Effector memory CD4-positive, alpha-beta T cell (primary cell): Measurements from ENCODE around the gene RAB40C.

ENCODE experiments used
- DNase-seq, 3 donors: peaks; one replicate each; pipeline ENCODE4 v3.0.0-alpha.2; 2020
- H3K27ac ChIP-seq: 2 replicates; pipeline ENCODE4 v1.7.0; 2013; ENCODE audit warnings: mild to moderate bottlenecking, low read length, moderate library complexity; ENCODE audit not compliant: insufficient read depth, poor library complexity, severe bottlenecking
- H3K27me3 ChIP-seq: replicated peaks from 2 replicates; pipeline ENCODE4 v1.7.0; 2013; ENCODE audit warnings: mild to moderate bottlenecking, low read length; ENCODE audit not compliant: insufficient read depth, control insufficient read depth, poor library complexity, severe bottlenecking
- H3K36me3 ChIP-seq: 2 replicates; pipeline ENCODE4 v1.7.0; 2013; ENCODE audit warnings: mild to moderate bottlenecking, low read length, moderate library complexity; ENCODE audit not compliant: control insufficient read depth, insufficient read depth
- H3K4me1 ChIP-seq: 2 replicates; pipeline ENCODE4 v1.7.0; 2013; ENCODE audit warnings: low read length, mild to moderate bottlenecking; ENCODE audit not compliant: control insufficient read depth, insufficient read depth, poor library complexity, severe bottlenecking
- H3K4me3 ChIP-seq: 2 replicates; pipeline ENCODE4 v1.7.0; 2013; ENCODE audit warnings: low read length, low read depth, mild to moderate bottlenecking; ENCODE audit not compliant: insufficient read depth, poor library complexity, severe bottlenecking
- H3K9me3 ChIP-seq: 2 replicates; pipeline ENCODE4 v1.7.0; 2013; ENCODE audit warnings: mild to moderate bottlenecking, low read length, moderate library complexity; ENCODE audit not compliant: control insufficient read depth

Gene RAB40C

DNA sequence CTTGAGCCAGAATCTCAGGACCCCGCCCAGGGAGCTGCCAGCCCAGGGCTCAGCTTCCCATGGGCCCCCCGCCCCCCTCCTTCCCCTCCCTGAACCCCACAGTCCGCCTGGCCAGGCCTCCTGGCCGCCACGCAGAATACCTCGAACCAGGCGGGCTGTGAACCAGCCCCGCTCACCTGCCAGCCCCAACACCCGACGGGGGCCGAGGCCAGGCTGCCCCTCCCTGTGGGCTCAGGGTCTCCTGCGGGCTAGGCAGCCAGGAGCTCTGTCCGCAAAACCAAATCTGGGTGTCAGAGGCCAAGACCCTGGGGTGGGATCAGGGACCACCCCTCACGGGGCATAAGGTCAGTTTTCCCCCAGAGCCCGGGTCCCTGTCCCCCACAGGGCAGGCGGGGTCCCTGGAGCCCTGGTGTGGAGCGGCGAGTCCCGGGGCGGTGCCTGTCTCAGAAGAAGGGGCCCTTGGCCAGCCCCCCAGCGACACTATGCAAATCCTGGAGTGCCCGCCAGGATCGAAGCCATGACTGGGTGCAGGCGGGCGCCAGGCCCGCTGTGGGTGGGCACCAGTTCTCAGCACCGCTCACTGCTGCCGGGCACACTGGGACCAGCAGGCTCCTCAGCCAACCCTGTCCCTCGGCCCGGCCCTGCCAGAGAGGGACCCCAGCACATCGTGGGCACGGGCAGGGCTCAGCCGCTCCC, 36.1 kb upstream of the RAB40C start:
- no peaks in the 10 kb centered on the region for H3K9me3 ChIP-seq
- no peak for DNase-seq
- peaks cover 17% of the 10 kb centered on the region for H3K36me3 ChIP-seq
- peaks cover 3% of the 10 kb centered on the region for H3K27me3 ChIP-seq
- H3K27ac ChIP-seq, result no peak overlapping the region
- H3K4me3 ChIP-seq, result no peak overlapping the region
- H3K4me1 ChIP-seq, result no peaks in the 10 kb centered on the region

GRCh38 chr16:554297-554621, 35.6 kb upstream of the RAB40C start:
- Histone ChIP-seq H3K4me1 (no peaks in the 10 kb centered on the region), H3K36me3 (peaks cover 17% of the 10 kb centered on the region), H3K27ac (no peak overlapping the region), H3K9me3 (no peaks in the 10 kb centered on the region), H3K27me3 (peaks cover 8% of the 10 kb centered on the region), H3K4me3 (no peak overlapping the region)
- DNase-seq, result no peak

- no peaks in the 10 kb centered on the region for H3K4me1 ChIP-seq
- H3K27me3 ChIP-seq, result peaks cover 13% of the 10 kb centered on the region
- H3K4me3 ChIP-seq, result no peak overlapping the region
- no peak for DNase-seq
- peaks cover 17% of the 10 kb centered on the region for H3K36me3 ChIP-seq
- no peaks in the 10 kb centered on the region for H3K9me3 ChIP-seq
- no peak overlapping the region for H3K27ac ChIP-seq
Observed at GRCh38 chr16:554640-555365, 35.1 kb upstream of the RAB40C start.

GRCh38 chr16:555528-556473, 34.1 kb upstream of the RAB40C start:
- no peak overlapping the region for H3K27ac ChIP-seq
- peaks cover 16% of the 10 kb centered on the region for H3K27me3 ChIP-seq
- H3K4me3 ChIP-seq, result no peak overlapping the region
- no peak for DNase-seq
- H3K36me3 ChIP-seq, result peaks cover 17% of the 10 kb centered on the region
- no peaks in the 10 kb centered on the region for H3K9me3 ChIP-seq
- no peaks in the 10 kb centered on the region for H3K4me1 ChIP-seq

DNA sequence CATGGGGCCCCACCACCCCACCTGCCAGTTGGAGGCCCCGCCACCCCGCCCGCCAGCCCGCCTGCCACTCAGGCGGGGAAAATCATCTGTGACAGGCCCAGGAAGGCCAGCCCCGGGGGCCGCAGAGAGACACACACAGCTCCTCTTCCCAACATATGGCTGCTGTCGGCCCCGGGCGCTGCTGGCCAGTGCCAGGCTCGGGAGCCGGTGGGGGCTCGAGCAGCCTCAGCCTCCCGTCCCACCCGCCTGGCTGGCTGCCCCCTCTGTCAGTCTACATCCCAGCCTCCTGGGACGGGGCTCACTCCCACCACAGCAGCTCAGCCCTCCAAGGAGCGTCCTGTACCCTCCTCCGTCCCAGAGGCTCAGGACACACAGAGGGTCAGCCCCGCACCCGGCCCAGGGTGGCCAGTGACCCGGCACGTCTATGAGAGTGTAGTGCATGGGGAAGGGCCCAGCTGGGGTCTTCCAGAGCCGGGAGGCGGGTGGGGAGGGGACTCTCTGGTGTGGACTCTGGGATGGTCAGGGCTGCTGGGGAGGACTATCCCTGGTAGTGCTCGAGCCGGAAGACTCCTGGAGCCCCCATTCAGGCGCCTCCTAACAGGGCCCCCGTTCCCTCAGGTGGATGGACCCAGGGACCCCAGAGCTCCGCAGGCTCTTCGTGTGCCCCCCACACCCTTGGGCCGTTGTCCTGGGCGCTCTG, 33.2 kb upstream of the RAB40C start:
- H3K9me3 ChIP-seq, result no peaks in the 10 kb centered on the region
- no peak for DNase-seq
- no peak overlapping the region for H3K4me3 ChIP-seq
- no peaks in the 10 kb centered on the region for H3K4me1 ChIP-seq
- peaks cover 14% of the 10 kb centered on the region for H3K36me3 ChIP-seq
- peaks cover 22% of the 10 kb centered on the region for H3K27me3 ChIP-seq
- no peak overlapping the region for H3K27ac ChIP-seq

- Histone ChIP-seq H3K4me3 (no peak overlapping the region), H3K4me1 (no peaks in the 10 kb centered on the region), H3K36me3 (peaks cover 6% of the 10 kb centered on the region), H3K27ac (no peak overlapping the region), H3K9me3 (no peaks in the 10 kb centered on the region), H3K27me3 (peaks cover 22% of the 10 kb centered on the region)
- DNase-seq, result no peak
Observed at GRCh38 chr16:557463-558297, 32.2 kb upstream of the RAB40C start.

DNA sequence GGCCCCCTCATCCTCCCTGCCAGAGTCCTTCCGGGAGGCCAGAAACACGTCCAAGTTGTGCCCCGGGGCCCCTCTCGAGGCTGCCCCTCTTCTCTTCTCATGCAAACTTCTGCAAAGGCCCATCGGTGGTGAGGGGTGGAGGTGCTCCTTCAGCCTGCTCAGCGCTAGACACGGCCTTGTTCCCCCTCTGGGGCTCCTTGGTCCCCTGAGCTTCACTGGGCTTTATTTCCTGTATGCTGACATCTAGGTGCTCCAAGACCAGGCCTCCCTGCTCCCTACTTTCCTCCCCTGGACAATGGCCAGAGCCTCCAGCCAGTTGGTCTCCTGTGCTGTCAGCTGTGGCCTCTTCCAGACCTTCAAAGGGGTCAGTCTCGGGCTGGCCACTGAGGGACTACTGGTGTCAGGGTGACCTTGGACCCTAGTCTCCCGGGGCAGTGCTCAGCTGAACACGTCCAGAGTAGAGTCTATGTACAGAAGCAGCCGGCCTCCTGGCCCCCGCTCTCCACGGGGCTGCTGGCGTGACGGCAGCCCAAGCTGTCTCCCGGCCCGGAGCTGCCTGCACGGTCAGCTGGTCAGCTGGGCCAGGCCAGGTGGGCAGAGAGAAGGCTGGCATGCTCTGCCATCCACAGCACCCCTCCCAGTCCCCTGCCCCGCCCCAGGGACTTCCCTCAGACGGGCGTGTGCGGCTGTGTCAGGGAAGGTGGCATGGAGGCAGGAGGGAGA, 31.4 kb upstream of the RAB40C start:
- peaks cover 22% of the 10 kb centered on the region for H3K27me3 ChIP-seq
- peaks cover 2% of the 10 kb centered on the region for H3K36me3 ChIP-seq
- no peak overlapping the region for H3K27ac ChIP-seq
- H3K9me3 ChIP-seq, result no peaks in the 10 kb centered on the region
- no peaks in the 10 kb centered on the region for H3K4me1 ChIP-seq
- DNase-seq, result no peak
- no peak overlapping the region for H3K4me3 ChIP-seq

- no peak for DNase-seq
- Histone ChIP-seq H3K27ac (no peak overlapping the region), H3K27me3 (peaks cover 22% of the 10 kb centered on the region), H3K9me3 (no peaks in the 10 kb centered on the region), H3K36me3 (no peaks in the 10 kb centered on the region), H3K4me3 (no peak overlapping the region), H3K4me1 (no peaks in the 10 kb centered on the region)
Observed at GRCh38 chr16:559021-559380, 30.9 kb upstream of the RAB40C start.
